GM12878 (cell line): Measurements from ENCODE around the gene CLDN14. TPM values are rescaled to one million over a fixed set of nuclear protein-coding genes. Genes with fewer than 3 reads are reported as not detected.

Experiments used
- BMI1 ChIP-seq: fragments of 450-650 bp; IDR thresholded peaks from 2 replicates; pipeline ENCODE4 v1.6.1; 2016; ENCODE audit warnings: mild to moderate bottlenecking, moderate library complexity, borderline replicate concordance
- CHD4 ChIP-seq: fragments of 200-600 bp; sonication (generic); IDR thresholded peaks from 2 replicates; pipeline ENCODE4 v1.6.1; 2016; ENCODE audit warnings: mild to moderate bottlenecking
- CTCF ChIP-seq, 3 experiments: IDR thresholded peaks in 2 of 3; conservative IDR thresholded peaks in 1 of 3; 2 replicates each; pipeline ENCODE4 v1.5.1; 2011; ENCODE audit warnings: low read depth in 3 of 3, low read length in 3 of 3, mild to moderate bottlenecking in 3 of 3, control low read depth in 2 of 3, moderate library complexity in 2 of 3, inconsistent platforms in 1 of 3, mixed read lengths in 1 of 3; ENCODE audit not compliant: control insufficient read depth in 2 of 3, insufficient read depth in 1 of 3; ENCODE audit errors: extremely low read depth in 1 of 3
- HDAC2 ChIP-seq: fragments of 200-600 bp; sonication (generic); IDR thresholded peaks from 2 replicates; pipeline ENCODE4 v1.6.1; 2017
- KDM1A ChIP-seq: fragments of 200-600 bp; sonication (generic); IDR thresholded peaks from 2 replicates; pipeline ENCODE4 v1.6.1; 2016; ENCODE audit warnings: borderline replicate concordance
- KLF5 ChIP-seq: fragments of 450-650 bp; IDR thresholded peaks from 2 replicates; pipeline ENCODE4 v1.6.1; 2014; ENCODE audit warnings: mild to moderate bottlenecking; ENCODE audit not compliant: partially characterized antibody
- NFXL1 ChIP-seq: fragments of 450-650 bp; IDR thresholded peaks from 2 replicates; pipeline ENCODE4 v1.6.1; 2017; ENCODE audit warnings: antibody characterized with exemption, mild to moderate bottlenecking, borderline replicate concordance
- NFYA ChIP-seq: IDR thresholded peaks from 2 replicates; pipeline ENCODE4 v1.6.1; 2011; ENCODE audit warnings: low read depth, mild to moderate bottlenecking, low read length, improper control_type of control experiment, borderline replicate concordance
- POLR2A ChIP-seq: IDR thresholded peaks from 2 replicates; pipeline ENCODE4 v1.6.1; 2011; ENCODE audit warnings: low read depth, mild to moderate bottlenecking, low read length
- RAD51 ChIP-seq: fragments of 450-650 bp; IDR thresholded peaks from 2 replicates; pipeline ENCODE4 v1.6.1; 2016; ENCODE audit warnings: moderate library complexity, mild to moderate bottlenecking, inconsistent platforms
- RCOR1 ChIP-seq: conservative IDR thresholded peaks from 2 replicates; pipeline ENCODE4 v1.6.1; 2012; ENCODE audit warnings: low read depth, low read length, improper control_type of control experiment
- RUNX3 ChIP-seq: IDR thresholded peaks from 2 replicates; pipeline ENCODE4 v1.6.1; 2012; ENCODE audit warnings: low read length, inconsistent platforms
- SIN3A ChIP-seq: IDR thresholded peaks from 2 replicates; pipeline ENCODE4 v1.6.1; 2012; ENCODE audit warnings: low read depth, low read length, improper control_type of control experiment
- SIX5 ChIP-seq: IDR thresholded peaks from 2 replicates; pipeline ENCODE4 v1.6.1; 2011; ENCODE audit warnings: mild to moderate bottlenecking, low read depth, low read length, moderate library complexity; ENCODE audit not compliant: severe bottlenecking
- SREBF2 ChIP-seq: IDR thresholded peaks from 2 replicates; pipeline ENCODE4 v1.6.1; 2012; ENCODE audit warnings: mild to moderate bottlenecking, low read length
- SRF ChIP-seq, 2 experiments: IDR thresholded peaks; 2 replicates each; pipeline ENCODE4 v1.6.1; 2011; ENCODE audit warnings: low read depth in 2 of 2, low read length in 2 of 2, mild to moderate bottlenecking in 1 of 2, moderate library complexity in 1 of 2
- TCF3 ChIP-seq: IDR thresholded peaks from 2 replicates; pipeline ENCODE4 v1.6.1; 2012; ENCODE audit warnings: low read depth, mild to moderate bottlenecking, low read length, borderline replicate concordance; ENCODE audit not compliant: insufficient read depth
- ZNF622 ChIP-seq: fragments of 450-650 bp; IDR thresholded peaks from 2 replicates; pipeline ENCODE4 v1.6.1; 2017; ENCODE audit warnings: mild to moderate bottlenecking, inconsistent platforms
- ZSCAN29 ChIP-seq: fragments of 450-650 bp; IDR thresholded peaks from 2 replicates; pipeline ENCODE4 v1.6.1; 2017; ENCODE audit warnings: mild to moderate bottlenecking, moderate library complexity
- polyA plus RNA-seq, 11 experiments: library from polyadenylated mRNA; depleted of rRNA in 4 of 11; unstranded in 6 of 11; stranded (reverse) in 5 of 11; fragments of >200 nt; fragmentation: Nextera tagmentation in 4 of 11; fragmentation: Illumina TruSeq in 1 of 11; extraction: Ambion mirVana in 4 of 11; extraction: Trizol in 1 of 11; gene quantifications; 1 replicate in 1 of 11; 2 replicates in 10 of 11; pipeline versions ENCODE4 v1.2.1 to v1.2.3, GENCODE V29; 2011 to 2016; ENCODE audit warnings: inconsistent platforms in 2 of 11, missing spikeins in 2 of 11, low read depth in 1 of 11
- total RNA-seq, 4 experiments: library from RNA; depleted of rRNA in 3 of 4; stranded (reverse); fragments of >200 nt in 3 of 4; fragmentation: Illumina TruSeq in 1 of 4; extraction: Trizol in 1 of 4; gene quantifications; 2 replicates each; pipeline versions ENCODE4 v1.2.1 to v1.2.3, GENCODE V29; 2013 to 2021
- TF ChIP-seq, protein P1 (sequence below): fragments of 150-350 bp; IDR thresholded peaks from 2 replicates; pipeline ENCODE4 v1.6.1; 2014; ENCODE audit warnings: mild to moderate bottlenecking, low read depth, low read length
- TF ChIP-seq, protein P2 (sequence below): fragments of 450-650 bp; IDR thresholded peaks from 2 replicates; pipeline ENCODE4 v1.6.1; 2014; ENCODE audit warnings: mild to moderate bottlenecking
- TF ChIP-seq, protein P3 (sequence below): IDR thresholded peaks from 2 replicates; pipeline ENCODE4 v1.6.1; 2011; ENCODE audit warnings: mild to moderate bottlenecking, low read depth, low read length, moderate library complexity; ENCODE audit not compliant: insufficient replicate concordance

The CLDN14 gene
- total and polyA plus RNA-seq, 10 of the 15 experiments (the other 5 are each of a cell fraction or from before 2014, with no cell fraction given) = 0.90 to 19.4 (median 6.6) TPM

DNA sequence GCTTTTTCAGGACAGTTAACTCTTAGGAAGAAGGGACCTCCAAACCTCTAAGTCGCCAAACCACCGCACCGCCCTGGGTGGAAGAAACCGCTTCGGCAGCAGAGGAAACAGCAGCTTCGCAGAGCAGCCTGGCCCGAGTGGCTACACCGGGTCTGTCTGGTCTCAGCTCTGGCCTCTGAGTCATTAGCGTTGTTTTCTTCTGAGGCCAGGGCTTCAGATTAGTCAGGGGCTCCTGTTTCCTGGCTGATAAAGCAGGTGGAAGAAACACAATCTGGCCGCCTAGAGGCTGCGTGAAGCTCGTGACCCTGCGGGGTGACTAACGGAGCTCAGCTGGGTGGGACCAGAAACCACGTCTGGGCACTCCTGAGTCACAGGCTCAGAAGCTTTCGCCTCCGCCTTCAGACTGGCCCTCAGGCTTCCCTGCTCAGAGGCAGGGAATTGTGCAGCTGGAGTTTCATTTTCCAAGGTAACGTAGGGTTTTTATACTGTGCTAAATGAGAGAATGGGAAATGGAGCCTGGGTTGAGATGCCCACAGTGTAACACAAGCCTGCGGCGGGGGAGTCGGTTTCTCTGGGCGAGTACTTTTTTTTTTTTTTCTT is 49.9 kb downstream of the CLDN14 start (continued):
- TF ChIP-seq SIN3A (no peak), SREBF2 (no peak), ZNF622 (no peak), SRF (IDR thresholded peaks at IDR 0.05; ENCODE audit: low read depth in 2 of 2, low read length in 2 of 2) (0 out of 4 replicates have a peak, but pooled peaks of 1 of the 2 experiments have one; percentile 10), KDM1A (no peak), TCF3 (no peak), ZSCAN29 (no peak), HDAC2 (no peak), RCOR1 (no peak), CTCF (IDR thresholded peaks at IDR 0.05 in 2 of 3, conservative IDR thresholded peaks at IDR 0.05 in 1 of 3; ENCODE audit: control insufficient read depth in 2 of 3, extremely low read depth in 1 of 3, insufficient read depth in 1 of 3, low read depth in 3 of 3, low read length in 3 of 3) (peak; percentile 6 to 12 (median 9); a peak in 1 of 6 replicates), SIX5 (no peak), NFYA (no peak), BMI1 (no peak), NFXL1 (no peak), KLF5 (no peak), RUNX3 (peak; percentile 45; the same call in 1 of the 2 replicates), POLR2A (peak; percentile 76), CHD4 (no peak), RAD51 (no peak)
- TF ChIP-seq, protein P1, sequence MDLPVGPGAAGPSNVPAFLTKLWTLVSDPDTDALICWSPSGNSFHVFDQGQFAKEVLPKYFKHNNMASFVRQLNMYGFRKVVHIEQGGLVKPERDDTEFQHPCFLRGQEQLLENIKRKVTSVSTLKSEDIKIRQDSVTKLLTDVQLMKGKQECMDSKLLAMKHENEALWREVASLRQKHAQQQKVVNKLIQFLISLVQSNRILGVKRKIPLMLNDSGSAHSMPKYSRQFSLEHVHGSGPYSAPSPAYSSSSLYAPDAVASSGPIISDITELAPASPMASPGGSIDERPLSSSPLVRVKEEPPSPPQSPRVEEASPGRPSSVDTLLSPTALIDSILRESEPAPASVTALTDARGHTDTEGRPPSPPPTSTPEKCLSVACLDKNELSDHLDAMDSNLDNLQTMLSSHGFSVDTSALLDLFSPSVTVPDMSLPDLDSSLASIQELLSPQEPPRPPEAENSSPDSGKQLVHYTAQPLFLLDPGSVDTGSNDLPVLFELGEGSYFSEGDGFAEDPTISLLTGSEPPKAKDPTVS = no peak
- TF ChIP-seq, protein P2, sequence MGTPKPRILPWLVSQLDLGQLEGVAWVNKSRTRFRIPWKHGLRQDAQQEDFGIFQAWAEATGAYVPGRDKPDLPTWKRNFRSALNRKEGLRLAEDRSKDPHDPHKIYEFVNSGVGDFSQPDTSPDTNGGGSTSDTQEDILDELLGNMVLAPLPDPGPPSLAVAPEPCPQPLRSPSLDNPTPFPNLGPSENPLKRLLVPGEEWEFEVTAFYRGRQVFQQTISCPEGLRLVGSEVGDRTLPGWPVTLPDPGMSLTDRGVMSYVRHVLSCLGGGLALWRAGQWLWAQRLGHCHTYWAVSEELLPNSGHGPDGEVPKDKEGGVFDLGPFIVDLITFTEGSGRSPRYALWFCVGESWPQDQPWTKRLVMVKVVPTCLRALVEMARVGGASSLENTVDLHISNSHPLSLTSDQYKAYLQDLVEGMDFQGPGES = no peak
- TF ChIP-seq, protein P3, sequence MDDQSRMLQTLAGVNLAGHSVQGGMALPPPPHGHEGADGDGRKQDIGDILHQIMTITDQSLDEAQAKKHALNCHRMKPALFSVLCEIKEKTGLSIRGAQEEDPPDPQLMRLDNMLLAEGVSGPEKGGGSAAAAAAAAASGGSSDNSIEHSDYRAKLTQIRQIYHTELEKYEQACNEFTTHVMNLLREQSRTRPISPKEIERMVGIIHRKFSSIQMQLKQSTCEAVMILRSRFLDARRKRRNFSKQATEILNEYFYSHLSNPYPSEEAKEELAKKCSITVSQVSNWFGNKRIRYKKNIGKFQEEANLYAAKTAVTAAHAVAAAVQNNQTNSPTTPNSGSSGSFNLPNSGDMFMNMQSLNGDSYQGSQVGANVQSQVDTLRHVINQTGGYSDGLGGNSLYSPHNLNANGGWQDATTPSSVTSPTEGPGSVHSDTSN = no peak
